Measurements from ENCODE around the gene SLC6A19.

GRCh38 chr5:1163366-1163765 is 38.0 kb upstream of the SLC6A19 start:
- no peak for TF ChIP-seq CTCF (IDR thresholded peaks at IDR 0.05)
- TF ChIP-seq POLR2A (IDR thresholded peaks at IDR 0.05), result no peak
- no peak for TF ChIP-seq EP300 (IDR thresholded peaks at IDR 0.05; ENCODE audit: low read depth)
